GM13977 (cell line): ENCODE data around the gene RAB4B.

Experiments
- DNase-seq: peaks from one replicate; pipeline ENCODE4 v3.0.0; 2012; ENCODE audit warnings: low spot score
- in situ Hi-C: fragments of 300-500 bp; cut with MboI; formaldehyde crosslinking; loops from one replicate; pipeline ENCODE4 v1.12.0; 2022; ENCODE audit warnings: low sequenced_read_pairs, low pct_unique_long_range_greater_than_20kb, mixed read lengths, inconsistent platforms; ENCODE audit not compliant: unreplicated experiment
- TF ChIP-seq, protein P1 (sequence below): IDR thresholded peaks from 2 replicates; pipeline ENCODE4 v1.5.1; 2012; ENCODE audit warnings: mild to moderate bottlenecking, control low read depth; ENCODE audit not compliant: insufficient read depth; ENCODE audit errors: extremely low read depth, missing control alignments

RAB4B gene

GRCh38 chr19:40791996-40792395 lies 13.9 kb downstream of the RAB4B start:
- in situ Hi-C loops, result no loop called here
- DNase-seq, result no peak
- TF ChIP-seq, protein P1, sequence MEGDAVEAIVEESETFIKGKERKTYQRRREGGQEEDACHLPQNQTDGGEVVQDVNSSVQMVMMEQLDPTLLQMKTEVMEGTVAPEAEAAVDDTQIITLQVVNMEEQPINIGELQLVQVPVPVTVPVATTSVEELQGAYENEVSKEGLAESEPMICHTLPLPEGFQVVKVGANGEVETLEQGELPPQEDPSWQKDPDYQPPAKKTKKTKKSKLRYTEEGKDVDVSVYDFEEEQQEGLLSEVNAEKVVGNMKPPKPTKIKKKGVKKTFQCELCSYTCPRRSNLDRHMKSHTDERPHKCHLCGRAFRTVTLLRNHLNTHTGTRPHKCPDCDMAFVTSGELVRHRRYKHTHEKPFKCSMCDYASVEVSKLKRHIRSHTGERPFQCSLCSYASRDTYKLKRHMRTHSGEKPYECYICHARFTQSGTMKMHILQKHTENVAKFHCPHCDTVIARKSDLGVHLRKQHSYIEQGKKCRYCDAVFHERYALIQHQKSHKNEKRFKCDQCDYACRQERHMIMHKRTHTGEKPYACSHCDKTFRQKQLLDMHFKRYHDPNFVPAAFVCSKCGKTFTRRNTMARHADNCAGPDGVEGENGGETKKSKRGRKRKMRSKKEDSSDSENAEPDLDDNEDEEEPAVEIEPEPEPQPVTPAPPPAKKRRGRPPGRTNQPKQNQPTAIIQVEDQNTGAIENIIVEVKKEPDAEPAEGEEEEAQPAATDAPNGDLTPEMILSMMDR, result no peak

DNA sequence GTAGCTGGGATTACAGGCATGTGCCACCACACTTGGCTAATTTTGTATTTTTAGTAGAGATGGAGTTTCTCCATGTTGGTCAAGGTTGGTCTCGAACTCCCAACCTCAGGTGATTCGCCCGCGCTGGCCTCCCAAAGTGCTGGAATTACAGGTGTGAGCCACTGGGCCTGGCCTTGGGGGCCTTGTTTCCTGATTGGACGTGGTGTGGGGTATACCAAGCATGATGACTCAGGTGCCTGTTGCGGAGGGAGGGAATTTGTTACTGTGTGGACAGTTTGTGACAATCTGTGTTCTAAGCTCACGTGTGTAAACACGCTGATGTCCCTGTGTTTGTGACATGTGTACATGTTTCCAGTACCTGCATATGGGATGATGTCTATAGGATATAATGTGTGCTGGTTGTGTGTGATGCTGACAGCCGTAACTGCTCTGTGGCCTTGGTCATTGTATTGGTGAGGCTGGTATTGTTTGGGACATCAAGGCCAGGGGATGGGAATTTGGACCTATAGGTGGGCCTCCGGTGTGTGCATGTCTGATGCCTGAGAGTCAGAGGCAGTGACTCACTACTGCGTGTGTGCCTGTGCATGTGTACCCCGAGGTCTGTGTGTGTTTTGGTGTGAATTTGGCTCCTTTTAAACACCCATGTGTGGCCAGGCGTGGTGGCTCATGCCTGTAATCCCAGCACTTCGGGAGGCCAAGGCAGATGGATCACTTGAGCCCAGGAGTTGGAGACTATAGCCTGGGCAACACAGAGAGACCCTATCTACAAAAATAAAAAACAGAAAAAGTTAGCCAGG lies 19.3 kb downstream of the RAB4B start:
- in situ Hi-C loops, result no loop called here
- TF ChIP-seq, protein P1, result no peak
- no peak for DNase-seq

DNA sequence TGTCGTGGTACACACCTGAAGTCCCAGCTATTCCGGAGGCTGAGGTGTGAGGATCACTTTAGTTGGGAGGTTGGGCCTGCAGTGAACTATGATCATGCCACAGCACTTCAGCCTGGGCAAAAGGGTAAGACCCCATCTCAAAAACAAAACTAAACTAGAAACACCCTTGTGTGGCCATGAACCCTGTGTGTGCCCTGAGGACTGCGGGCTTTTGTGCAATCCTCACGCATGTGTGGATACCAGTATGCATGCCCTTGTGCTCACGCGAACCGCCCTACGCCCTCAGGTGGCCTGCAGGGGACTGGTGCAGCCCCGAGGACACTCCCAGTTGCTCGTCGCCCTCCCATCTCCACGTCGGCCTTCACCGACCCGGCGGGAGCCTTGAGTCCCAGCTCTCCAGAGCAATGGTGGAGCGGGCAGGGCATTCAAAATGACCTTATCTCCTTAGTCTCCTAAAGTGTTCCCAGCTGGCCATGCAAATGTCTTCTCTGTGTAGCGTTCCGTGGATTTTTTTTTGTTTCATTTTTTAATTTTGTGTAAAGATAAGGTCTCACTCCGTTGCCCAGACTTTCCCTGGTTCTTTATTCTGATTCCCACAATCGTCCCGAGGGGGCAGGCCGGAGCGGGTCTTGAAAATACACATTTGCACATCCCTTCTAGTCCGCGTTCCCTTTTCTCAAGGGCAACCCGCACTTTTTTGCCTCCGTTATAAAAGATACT lies 20.1 kb downstream of the RAB4B start:
- in situ Hi-C loops, result no loop called here
- DNase-seq, result peak; percentile 80
- TF ChIP-seq, protein P1, result peak; percentile 48

GRCh38 chr19:40798683-40799557 lies 20.9 kb downstream of the RAB4B start, which contains the start of gene EGLN2:
Gene EGLN2 (plus strand): TSS chr19:40799191. CDS start chr19:40800573, 1,382 bp downstream.
- in situ Hi-C loops, result no loop called here
- TF ChIP-seq, protein P1, result no peak
- DNase-seq, result peak; percentile 98

DNA sequence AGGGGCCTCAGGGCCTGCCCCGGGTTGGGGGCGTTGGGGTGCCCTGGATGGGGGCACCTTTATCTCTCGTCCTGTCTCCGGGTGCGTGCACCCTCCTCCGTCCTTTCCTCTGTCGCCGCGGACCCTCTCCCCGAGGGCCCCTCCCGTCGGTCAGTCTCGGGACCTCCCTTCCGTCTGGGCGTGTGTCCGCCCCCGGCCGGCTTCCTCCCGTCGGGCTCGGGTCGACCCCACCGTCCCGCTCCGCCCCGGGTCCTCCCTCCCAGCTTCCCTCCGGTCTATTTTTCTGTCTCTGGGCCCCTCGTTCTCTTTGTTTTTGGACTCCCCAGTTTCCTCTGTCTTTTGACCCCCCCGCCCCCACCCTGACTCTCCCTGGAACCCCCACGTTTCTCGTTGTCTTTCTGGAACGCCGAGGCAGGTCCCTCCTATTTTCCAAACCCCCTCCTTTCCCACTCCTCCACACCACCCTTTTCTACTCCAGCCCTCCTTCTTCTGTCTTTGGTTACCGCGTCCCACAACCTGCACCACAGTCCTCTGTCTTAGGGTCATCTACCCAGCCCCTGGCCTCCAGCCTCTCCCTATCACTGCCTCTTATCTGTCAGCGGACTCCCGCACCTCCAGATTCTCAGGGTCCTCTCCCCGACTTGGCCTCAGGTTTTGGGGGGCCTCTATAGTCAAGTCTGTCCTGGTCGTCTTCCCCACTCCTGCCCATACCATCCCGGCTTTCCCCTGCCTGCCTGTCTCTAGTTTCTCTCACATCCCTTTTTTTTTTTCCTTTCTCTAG lies 21.7 kb downstream of the RAB4B start:
- in situ Hi-C loops, result no loop called here
- TF ChIP-seq, protein P1, result no peak
- peak; percentile 70 for DNase-seq
